ENCODE data around the gene CHRNG.
"Not testable (repeated sequence)": the region's sequence is repeated elsewhere in the genome, so short reads cannot be mapped to it uniquely, and the experiment has no call there.

The CHRNG gene

GRCh38 chr2:232526372-232526941, 13.0 kb upstream of the CHRNG start:
- no peak overlapping the region for H3K4me3 ChIP-seq (ENCODE audit: low read length)
- no peak for DNase-seq (ENCODE audit: low read depth)

GRCh38 chr2:232527905-232528470, 11.5 kb upstream of the CHRNG start:
- no peak for TF ChIP-seq CTCF (conservative IDR thresholded peaks at IDR 0.05; ENCODE audit: low read depth, low read length)
- H3K4me3 ChIP-seq (ENCODE audit: low read length), result no peak overlapping the region
- DNase-seq (ENCODE audit: low read depth), result no peak

More at GRCh38 chr2:232526372-232526941, 13.0 kb upstream of the CHRNG start:
- no peak for TF ChIP-seq CTCF (conservative IDR thresholded peaks at IDR 0.05; ENCODE audit: low read depth, low read length)

- TF ChIP-seq CTCF (conservative IDR thresholded peaks at IDR 0.05; ENCODE audit: low read depth, low read length), result no peak
- H3K4me3 ChIP-seq (ENCODE audit: low read length), result no peak overlapping the region
- DNase-seq (ENCODE audit: low read depth), result no peak
These were observed 10.6 kb upstream of the CHRNG start for GRCh38 chr2:232528746-232529460.

- no peak overlapping the region for H3K4me3 ChIP-seq (ENCODE audit: low read length)
- TF ChIP-seq CTCF (conservative IDR thresholded peaks at IDR 0.05; ENCODE audit: low read depth, low read length), result no peak
- DNase-seq (ENCODE audit: low read depth), result no peak
These were observed 9.5 kb upstream of the CHRNG start for GRCh38 chr2:232529806-232530547.

GRCh38 chr2:232530626-232531260, 8.7 kb upstream of the CHRNG start:
- TF ChIP-seq CTCF (conservative IDR thresholded peaks at IDR 0.05; ENCODE audit: low read depth, low read length), result no peak
- no peak overlapping the region for H3K4me3 ChIP-seq (ENCODE audit: low read length)
- no peak for DNase-seq (ENCODE audit: low read depth)

GRCh38 chr2:232532419-232532818, 7.1 kb upstream of the CHRNG start:
- no peak for DNase-seq (ENCODE audit: low read depth)
- no peak for TF ChIP-seq CTCF (conservative IDR thresholded peaks at IDR 0.05; ENCODE audit: low read depth, low read length)
- H3K4me3 ChIP-seq (ENCODE audit: low read length), result no peak overlapping the region

GRCh38 chr2:232532821-232533220, 6.7 kb upstream of the CHRNG start:
- not testable (repeated sequence) for H3K4me3 ChIP-seq (ENCODE audit: low read length); DNase-seq (ENCODE audit: low read depth)

Measured in retinal pigment epithelial cell (primary cell).